Choroid plexus epithelial cell (primary cell): Measurements from ENCODE around the gene VAV2.

Experiments
- DNase-seq: peaks from one replicate; pipeline ENCODE4 v3.0.0-alpha.2; 2010; ENCODE audit warnings: low read depth
- H3K4me3 ChIP-seq: 2 replicates; pipeline ENCODE4 v1.5.1; 2011; ENCODE audit warnings: low read depth, mild to moderate bottlenecking, control low read depth, low read length, moderate library complexity
- TF ChIP-seq, protein P1 (sequence below): conservative IDR thresholded peaks from 2 replicates; pipeline ENCODE4 v1.5.1; 2011; ENCODE audit warnings: low read depth, mild to moderate bottlenecking, control low read depth, inconsistent platforms, low read length, moderate library complexity

The VAV2 gene

DNA sequence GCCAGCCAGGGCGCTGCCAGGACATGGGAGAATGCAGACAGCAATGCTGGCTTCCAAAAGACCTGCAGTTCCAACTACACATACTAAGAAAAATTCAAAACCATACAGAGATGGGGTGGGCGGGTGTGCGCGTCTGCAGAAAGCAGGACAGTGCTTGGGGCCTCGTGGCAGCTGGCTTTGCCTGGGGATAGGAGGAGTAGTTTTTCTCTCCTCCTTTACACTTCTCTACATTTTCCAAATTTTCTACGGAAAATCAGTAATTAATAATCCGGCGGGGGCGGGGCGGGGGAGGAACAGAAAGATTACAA, 210.3 kb downstream of the VAV2 start:
- no peak for DNase-seq
- TF ChIP-seq, protein P1, sequence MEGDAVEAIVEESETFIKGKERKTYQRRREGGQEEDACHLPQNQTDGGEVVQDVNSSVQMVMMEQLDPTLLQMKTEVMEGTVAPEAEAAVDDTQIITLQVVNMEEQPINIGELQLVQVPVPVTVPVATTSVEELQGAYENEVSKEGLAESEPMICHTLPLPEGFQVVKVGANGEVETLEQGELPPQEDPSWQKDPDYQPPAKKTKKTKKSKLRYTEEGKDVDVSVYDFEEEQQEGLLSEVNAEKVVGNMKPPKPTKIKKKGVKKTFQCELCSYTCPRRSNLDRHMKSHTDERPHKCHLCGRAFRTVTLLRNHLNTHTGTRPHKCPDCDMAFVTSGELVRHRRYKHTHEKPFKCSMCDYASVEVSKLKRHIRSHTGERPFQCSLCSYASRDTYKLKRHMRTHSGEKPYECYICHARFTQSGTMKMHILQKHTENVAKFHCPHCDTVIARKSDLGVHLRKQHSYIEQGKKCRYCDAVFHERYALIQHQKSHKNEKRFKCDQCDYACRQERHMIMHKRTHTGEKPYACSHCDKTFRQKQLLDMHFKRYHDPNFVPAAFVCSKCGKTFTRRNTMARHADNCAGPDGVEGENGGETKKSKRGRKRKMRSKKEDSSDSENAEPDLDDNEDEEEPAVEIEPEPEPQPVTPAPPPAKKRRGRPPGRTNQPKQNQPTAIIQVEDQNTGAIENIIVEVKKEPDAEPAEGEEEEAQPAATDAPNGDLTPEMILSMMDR: no peak

DNA sequence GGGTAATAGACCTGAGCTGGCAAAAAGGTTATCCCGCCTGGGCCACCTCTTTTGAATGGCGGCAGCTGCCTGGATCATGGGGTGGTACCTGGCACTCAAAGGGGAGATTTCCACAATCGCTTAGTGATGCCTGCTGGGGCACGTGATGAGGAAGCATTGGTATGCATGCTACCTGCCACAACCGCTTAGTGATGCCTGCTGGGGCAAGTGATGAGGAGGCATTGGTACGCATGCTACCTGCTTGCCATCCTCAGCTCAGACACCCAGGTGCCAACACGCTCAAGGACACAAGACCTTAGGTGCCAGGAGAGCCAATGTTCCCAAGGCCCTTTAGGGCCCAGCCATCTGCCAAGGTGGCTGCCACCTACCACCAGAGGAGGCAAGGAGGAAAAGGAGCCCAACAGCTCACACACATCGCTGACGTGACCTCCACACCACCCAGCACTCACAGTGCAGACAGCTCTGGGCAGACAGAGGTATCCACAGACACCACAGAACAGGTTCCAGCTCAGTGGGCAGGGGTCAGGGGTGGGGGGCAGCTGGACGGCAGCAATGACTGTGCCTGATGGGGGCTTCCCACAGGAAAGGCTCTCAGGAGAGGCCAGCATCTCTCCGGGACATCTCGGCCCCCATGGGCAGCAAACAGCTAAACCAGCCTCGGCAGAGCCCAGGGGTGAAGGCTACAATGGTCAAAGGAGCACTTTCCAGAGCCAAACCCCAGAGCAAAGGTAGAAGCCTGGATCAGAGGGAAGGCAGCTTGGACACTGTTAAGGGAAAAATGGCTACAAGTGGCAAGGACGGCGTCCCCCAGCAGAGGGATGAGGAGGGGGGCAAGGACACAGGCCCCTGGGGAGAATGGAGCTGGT, 210.9 kb downstream of the VAV2 start:
- TF ChIP-seq, protein P1: no peak
- H3K4me3 ChIP-seq: no peak overlapping the region
- DNase-seq: no peak

More for the DNA sequence above, 210.3 kb downstream of the VAV2 start:
- H3K4me3 ChIP-seq: no peak overlapping the region

DNA sequence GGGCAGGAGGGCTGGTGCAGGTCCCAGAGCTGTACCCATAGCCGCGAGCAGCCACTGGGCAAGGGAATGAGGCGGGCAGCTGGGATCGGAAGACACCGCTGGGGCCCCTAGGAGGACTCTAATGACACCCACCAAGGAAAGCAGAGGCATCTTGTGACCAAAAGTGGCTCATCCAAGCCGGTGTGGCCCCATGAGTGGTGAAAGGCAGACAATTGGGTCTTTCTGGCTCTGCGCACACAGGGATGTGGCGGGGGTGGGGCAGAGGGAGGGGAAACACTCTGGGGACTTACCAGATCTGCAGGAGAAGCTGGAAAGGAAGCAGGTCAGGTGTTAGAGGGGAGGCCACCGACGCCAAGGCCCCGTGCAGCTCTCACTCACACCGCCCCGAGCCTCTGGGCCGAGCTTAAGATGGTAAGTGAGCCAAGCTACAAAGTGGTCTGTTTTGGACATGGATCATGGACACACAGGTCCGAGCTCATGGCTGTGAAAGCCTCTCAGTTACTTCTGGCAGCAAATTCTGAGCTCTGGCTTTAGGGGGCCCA, 211.6 kb downstream of the VAV2 start:
- DNase-seq: no peak
- no peak overlapping the region for H3K4me3 ChIP-seq
- TF ChIP-seq, protein P1: no peak

DNA sequence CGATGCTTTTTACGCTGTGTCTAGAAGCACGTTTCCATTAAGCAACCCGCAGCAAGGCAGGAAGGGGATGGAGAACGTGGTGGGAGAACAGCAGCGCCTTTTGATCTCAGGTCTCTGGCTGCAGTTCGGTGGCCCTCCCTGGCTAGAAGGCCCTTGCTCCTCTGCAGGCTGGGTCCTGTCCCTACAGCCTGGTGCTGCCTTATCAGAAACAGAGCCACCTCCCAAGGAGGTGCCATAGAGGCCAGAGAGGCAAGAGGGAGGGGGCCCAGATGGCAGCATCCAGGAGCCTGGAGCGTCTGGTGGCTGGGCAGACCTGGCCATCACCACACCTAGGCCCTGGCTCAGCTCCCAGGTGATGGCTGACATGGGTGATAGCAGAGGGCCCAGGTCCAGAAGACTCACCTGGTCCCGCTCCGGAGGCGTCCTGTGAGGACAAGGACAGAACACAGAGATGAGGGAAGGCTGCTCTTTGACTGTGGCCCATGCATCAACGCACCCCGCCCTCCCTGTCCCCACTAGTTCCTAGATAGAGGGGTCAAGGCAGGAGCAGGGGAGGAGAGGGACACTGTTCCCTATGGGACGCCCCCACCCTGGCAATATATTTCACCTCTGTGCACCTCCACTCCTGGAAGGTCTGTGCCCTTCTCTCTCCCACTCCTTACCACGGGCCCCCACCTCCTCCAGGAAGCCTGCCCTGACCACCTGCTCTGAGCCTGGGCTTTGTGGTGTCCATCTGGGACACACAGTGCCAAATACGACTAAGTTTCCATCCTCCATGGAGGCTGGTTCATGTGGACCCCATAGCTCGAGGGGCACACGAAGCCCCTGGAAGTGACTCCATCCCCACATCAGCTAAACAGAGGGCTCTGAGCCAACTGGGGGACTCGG, 212.4 kb downstream of the VAV2 start:
- no peak for DNase-seq

DNA sequence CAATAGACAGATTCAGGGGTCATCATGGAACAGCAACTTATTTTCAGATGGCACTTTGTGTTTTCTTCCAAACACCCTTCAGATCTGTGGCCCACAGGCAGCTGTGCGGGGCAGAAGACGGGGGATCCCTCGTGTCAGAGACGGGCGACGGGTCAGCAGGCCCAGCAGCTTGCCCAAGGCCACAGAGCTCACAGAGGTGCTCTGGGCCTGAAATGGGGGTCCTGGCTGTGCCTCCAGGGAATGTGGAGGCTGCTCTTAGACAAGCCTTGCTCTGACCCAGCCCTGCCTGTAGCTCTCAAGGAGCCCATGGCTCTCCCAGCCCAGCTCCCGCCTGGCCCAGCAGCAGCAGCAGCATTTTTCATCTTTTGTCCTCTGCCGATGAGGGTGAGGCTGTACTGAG, 213.0 kb downstream of the VAV2 start:
- DNase-seq: no peak
- no peak overlapping the region for H3K4me3 ChIP-seq
- TF ChIP-seq, protein P1: no peak

More for the DNA sequence above, 212.4 kb downstream of the VAV2 start:
- TF ChIP-seq, protein P1: no peak
- no peak overlapping the region for H3K4me3 ChIP-seq

DNA sequence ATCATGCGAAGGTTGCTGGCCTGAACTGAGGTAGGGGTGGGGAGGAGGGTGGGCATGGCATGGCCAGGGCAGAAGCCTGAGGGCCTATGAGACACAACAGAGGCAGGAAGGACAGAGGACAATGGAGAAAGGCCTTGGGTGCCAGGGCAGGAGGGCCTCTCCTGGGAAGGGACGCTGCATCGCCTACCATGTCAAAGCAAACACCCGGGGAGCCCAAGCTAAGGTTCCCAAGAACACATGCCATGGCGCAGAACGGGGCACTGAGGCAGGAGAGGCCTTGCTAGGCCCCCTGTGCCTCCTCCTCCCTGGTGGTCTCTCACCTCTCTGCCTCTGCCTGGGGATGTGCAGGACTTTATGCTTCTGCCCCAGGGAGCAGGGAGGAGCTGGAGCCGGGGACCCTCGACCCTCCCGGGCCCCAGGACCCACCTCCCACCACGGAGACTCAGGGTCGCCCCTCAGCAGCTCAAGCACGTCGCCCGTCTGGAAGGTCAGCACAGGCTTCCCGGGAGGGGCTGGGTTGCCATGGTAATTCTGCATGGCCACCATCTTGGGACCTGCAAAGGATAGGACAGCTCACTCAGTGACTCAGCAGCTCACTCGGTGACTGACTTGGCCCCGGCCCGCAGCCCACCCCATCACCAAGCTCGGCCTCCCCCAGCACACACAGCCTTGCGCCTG, 213.6 kb downstream of the VAV2 start:
- DNase-seq: no peak
- TF ChIP-seq, protein P1: no peak
- no peak overlapping the region for H3K4me3 ChIP-seq
